MG63 (cell line): ENCODE data around the gene DRAM1. TPM values are rescaled to one million over a fixed set of nuclear protein-coding genes. Genes with fewer than 3 reads are reported as not detected.
"Not testable (repeated sequence)": the region's sequence is repeated elsewhere in the genome, so short reads cannot be mapped to it uniquely, and the experiment has no call there.

ENCODE experiments used
- DNase-seq: peaks from one replicate; pipeline ENCODE4 v3.0.0-alpha.2; 2020
- H3K27me3 ChIP-seq: fragments of 250-450 bp; sonication (Bioruptor Pico); 2 replicates; pipeline ENCODE4 v1.5.1; 2020; ENCODE audit warnings: mild to moderate bottlenecking, moderate library complexity
- H3K36me3 ChIP-seq: fragments of 250-450 bp; sonication (Bioruptor Pico); 2 replicates; pipeline ENCODE4 v1.5.1; 2020; ENCODE audit warnings: mild to moderate bottlenecking, moderate library complexity
- H3K4me3 ChIP-seq: fragments of 250-450 bp; sonication (Bioruptor Pico); 2 replicates; pipeline ENCODE4 v1.5.1; 2020; ENCODE audit warnings: mild to moderate bottlenecking, moderate library complexity
- H3K9me3 ChIP-seq: fragments of 250-450 bp; sonication (Bioruptor Pico); 2 replicates; pipeline ENCODE4 v1.5.1; 2020; ENCODE audit warnings: mild to moderate bottlenecking, moderate library complexity
- total RNA-seq: library from RNA; depleted of rRNA; stranded (reverse); fragments of >200 nt; shearing (Covaris generic); gene quantifications from 2 replicates; pipeline ENCODE4 v1.2.3, GENCODE V29; 2014; ENCODE audit warnings: low replicate concordance

DRAM1 gene
- total RNA-seq, 1 experiment from 2014 or later = 8.8 TPM

DNA sequence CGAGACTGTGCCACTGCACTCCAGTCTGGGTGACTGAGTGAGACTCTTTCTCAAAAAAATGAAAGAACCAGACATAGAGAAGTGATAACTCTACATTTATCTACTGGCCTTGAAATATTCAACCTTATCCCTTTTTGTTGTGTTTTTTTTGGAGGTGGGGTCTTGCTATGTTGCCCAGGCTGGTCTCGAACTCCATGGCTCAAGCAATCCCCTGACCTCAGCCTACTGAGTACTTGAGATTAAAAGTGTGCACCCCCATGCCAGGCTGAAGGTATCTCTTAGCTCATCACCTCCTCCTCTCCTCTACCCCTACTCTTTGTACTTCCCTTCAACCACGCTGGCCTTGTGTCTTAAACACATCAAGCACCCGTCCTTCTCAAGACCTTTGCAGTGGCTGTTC is 3.8 kb downstream of the DRAM1 start:
- H3K9me3 ChIP-seq = no peaks in the 10 kb centered on the region
- H3K27me3 ChIP-seq = no peaks in the 10 kb centered on the region
- H3K4me3 ChIP-seq = no peak overlapping the region
- no peak for DNase-seq
- no peaks in the 10 kb centered on the region for H3K36me3 ChIP-seq

DNA sequence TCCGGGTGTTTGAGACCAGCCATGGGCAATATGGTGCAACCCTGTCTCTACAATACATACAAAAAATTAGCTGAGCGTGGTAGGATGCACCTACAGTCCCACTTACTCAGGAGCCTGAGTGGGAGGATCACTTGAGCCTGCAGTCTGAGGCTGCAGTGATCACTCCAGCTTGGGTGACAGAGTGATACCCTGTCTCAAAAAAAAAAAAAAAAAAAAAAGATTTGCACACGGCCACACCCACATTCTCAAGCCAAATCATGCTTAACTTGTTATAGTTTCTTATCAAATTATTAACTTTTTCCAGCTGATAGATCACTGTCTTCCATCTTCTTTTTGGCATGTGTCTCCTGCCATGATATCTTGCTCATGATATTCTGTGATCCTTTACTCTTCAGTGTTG is 6.8 kb downstream of the DRAM1 start:
- no peak for DNase-seq
- H3K27me3 ChIP-seq = no peaks in the 10 kb centered on the region
- no peaks in the 10 kb centered on the region for H3K36me3 ChIP-seq

DNA sequence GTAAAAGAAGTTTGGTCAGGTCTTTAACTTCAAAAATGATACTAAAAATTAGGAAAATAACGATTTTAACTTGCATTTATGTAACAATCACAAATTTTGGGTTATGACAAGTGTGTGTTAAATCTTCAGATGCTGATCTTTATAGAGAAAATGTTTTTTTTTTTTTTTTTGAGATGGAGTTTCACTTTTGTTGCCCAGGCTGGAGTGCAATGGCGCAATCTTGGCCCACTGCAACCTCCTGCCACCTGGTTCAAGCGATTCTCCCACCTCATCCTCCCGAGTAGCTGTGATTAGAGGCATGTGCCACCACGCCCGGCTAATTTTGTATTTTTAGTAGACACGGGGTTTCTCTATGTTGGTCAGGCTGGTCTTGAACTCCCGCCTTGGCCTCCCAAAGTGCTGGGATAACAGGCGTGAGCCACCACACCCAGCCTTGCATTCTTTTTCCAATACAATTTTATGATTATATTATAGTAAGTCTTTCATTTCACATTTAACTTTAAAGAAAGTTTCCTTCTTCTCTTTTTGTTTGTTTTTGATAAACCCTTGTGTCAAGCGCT is 7.5 kb downstream of the DRAM1 start:
- not testable (repeated sequence) for H3K4me3 ChIP-seq, H3K27me3 ChIP-seq, H3K9me3 ChIP-seq, H3K36me3 ChIP-seq, DNase-seq

More for the DNA sequence above, 6.8 kb downstream of the DRAM1 start:
- Histone ChIP-seq H3K4me3 (no peak overlapping the region), H3K9me3 (no peaks in the 10 kb centered on the region)

DNA sequence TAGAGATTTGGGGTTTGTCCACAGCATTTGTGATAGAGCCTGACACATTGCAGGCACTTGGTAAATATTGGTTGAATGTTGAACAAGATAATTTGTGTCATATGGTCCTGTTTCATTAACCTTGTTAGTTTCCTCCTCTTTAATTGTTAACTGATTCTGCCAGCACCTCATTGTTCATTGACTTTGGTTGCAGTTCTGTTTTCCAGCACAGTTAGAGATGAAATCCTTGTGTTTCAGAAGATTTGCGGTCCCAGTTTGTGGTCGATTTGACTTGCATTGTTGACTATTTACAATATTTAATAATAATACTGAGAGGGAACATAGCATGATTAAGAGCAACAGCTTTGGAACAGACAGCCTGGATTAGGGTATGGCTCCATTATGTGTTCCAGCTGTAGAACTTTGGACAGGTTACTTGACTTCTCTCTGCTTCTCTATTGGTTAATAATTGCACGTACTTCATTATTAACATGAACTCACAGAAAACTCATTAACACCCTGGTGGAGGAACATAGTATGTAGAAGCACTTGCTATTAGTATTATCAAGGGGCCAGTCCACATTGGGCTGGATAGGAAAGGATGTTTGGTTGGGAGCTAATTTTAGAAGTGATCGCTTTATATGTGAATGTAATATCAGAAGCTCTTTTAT is 8.7 kb downstream of the DRAM1 start:
- no peaks in the 10 kb centered on the region for H3K9me3 ChIP-seq
- H3K27me3 ChIP-seq = no peaks in the 10 kb centered on the region
- H3K4me3 ChIP-seq = no peak overlapping the region
- no peak for DNase-seq
- no peaks in the 10 kb centered on the region for H3K36me3 ChIP-seq

DNA sequence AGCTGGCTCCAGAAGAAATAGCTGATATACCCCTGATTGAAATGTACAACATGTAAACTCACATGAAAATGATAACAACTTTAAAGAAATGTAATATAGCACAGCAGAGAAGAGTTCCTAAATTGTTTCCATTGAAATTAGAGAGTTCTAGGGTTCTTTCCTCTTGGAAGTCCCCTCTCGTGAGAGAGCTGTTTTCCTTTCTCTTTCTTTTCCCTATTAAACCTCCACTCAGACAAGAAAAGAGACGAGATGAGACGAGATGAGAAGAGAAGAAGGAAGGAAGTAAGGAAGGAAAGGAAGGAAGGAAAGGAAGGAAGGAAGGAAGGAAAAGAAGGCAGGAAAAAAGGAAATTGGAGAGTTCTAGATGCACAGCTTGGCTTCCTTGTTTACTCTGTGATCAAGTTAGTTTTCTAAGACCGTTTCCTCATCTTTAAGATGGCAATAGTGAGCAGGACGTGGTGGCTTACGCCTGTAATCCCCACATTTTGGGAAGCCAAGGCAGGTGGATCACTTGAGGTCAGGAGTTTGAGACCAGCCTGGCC is 11.9 kb downstream of the DRAM1 start:
- Histone ChIP-seq H3K4me3 (no peak overlapping the region), H3K9me3 (no peaks in the 10 kb centered on the region), H3K36me3 (no peaks in the 10 kb centered on the region), H3K27me3 (no peaks in the 10 kb centered on the region)
- no peak for DNase-seq

DNA sequence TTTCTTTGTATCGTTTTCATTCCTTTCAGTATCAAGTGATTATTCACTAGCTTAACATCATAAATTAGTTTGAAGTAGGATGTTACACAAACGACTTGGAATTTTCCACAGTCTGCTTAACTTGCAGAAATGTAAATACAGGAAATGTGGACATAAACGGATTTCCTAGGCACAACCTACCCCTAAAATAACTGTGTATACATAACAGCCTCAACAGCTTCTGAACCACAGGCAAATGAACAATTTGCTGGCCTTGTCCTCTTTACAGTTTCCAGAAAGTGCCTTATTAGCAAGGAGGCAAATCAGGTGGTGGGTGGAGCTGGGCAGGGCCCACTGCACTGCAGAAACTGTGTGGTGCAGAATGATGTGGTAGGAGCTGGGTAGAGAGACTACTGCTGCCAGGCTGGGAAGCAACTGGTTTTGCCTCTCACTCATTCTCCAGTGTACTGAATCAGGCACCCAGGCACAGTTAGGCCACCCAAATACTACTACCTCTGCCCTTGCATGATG is 14.1 kb downstream of the DRAM1 start:
- no peaks in the 10 kb centered on the region for H3K27me3 ChIP-seq
- no peaks in the 10 kb centered on the region for H3K36me3 ChIP-seq
- DNase-seq = peak; percentile 86
- H3K9me3 ChIP-seq = no peaks in the 10 kb centered on the region
- no peak overlapping the region for H3K4me3 ChIP-seq

DNA sequence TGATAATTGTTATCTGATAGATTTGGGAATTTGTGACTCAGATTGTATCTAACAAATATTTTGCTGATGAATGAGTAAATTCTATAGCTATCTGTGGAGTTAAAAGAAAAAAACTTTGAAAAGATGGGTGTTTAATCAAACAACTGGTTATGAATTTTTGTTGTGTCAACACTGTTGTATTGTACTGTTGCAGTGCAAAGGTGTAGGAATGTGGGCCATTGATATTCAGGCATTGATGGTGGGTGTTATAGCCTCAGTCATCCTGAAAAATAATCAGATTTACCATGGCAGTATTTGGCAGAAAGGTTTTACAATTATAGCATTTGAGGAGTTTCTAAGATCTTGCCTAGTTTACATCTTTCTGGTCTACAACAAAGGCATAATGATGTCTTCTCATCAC is 15.4 kb downstream of the DRAM1 start:
- DNase-seq = no peak
- Histone ChIP-seq H3K27me3 (no peaks in the 10 kb centered on the region), H3K36me3 (no peaks in the 10 kb centered on the region), H3K4me3 (no peak overlapping the region), H3K9me3 (no peaks in the 10 kb centered on the region)

DNA sequence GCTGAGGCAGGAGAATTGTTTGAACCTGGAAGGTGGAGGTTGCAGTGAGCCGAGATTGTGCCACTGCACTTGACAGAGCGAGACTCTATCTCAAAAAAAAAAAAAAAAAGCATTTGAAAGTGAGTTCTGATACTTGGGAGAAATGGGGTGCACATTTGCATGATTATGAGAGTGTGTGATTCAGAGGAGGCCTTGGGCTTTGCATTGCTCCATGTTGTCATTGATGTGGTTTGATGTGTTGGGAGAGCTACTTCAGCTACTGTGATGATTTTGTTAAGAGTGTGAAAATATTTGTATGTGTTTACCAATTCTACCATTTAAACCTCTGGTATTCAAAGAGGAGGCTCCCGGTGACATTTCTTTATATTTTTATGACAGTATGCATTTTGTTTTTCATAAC is 24.4 kb downstream of the DRAM1 start:
- Histone ChIP-seq H3K9me3 (no peaks in the 10 kb centered on the region), H3K4me3 (no peak overlapping the region), H3K36me3 (peaks cover 9% of the 10 kb centered on the region; the same call in 1 of the 2 replicates), H3K27me3 (no peaks in the 10 kb centered on the region)
- DNase-seq = no peak

DNA sequence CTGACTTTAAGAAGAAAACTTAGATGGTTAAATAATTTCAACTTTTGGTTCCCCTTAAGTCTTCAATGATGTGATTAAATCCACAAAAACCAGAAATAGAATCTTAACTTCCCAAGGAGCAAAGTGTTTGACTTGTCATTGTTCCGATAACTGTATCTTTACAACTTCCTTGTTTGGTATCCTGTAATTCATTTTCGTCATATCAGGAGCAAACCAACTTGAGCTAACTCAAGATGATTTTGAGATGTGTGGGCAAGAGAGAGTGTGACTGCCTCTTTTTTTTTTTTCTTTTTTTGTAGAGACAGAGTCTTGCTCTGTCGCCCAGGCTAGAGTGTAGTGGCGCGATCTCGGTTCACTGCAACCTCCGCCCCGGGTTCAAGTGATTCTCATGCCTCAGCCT is 25.3 kb downstream of the DRAM1 start:
- H3K36me3 ChIP-seq = peaks cover 9% of the 10 kb centered on the region; the same call in 1 of the 2 replicates
- no peaks in the 10 kb centered on the region for H3K27me3 ChIP-seq
- H3K4me3 ChIP-seq = no peak overlapping the region
- DNase-seq = no peak
- no peaks in the 10 kb centered on the region for H3K9me3 ChIP-seq

DNA sequence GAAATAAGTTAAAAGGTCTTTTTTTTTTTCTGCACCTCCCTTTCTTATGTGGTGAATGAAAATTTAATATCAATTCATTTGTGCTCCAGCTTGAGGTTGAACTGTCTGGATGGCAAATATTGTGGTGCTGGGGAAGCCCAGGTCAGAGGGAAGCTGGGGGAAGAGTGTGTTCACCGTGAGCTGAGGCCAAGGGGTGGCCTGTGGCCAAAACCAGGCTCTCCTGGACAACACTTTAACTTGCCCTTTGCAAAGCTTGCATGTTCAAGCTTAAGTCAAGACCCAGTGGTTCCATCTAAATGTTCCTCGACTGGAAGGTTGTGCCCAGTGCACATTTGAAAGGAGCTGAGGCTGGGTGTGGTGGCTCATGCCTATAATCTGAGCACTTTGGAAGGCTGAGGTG is 28.8 kb downstream of the DRAM1 start:
- no peak for DNase-seq
- H3K27me3 ChIP-seq = no peaks in the 10 kb centered on the region
- peaks cover 8% of the 10 kb centered on the region; the same call in 1 of the 2 replicates for H3K36me3 ChIP-seq
- H3K4me3 ChIP-seq = no peak overlapping the region
- no peaks in the 10 kb centered on the region for H3K9me3 ChIP-seq

DNA sequence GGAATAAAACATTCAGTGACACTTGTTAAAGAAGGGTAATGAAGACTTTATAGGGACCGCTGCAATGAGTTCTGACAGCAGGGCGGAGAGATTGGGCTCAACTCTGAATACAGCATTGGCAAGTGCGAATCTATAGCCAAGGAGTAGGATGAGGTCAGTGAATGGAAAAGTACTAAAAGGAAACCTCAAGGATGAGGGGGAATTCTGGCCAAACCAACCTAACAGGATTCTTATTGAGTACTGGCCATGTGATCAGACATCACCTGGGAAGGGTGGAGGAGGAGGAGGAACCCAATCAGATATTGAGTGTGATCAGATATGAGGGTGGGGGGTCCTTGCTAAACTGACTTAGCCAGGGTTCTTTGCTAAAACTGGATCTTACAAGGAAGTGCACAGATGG is 31.0 kb downstream of the DRAM1 start:
- Histone ChIP-seq H3K36me3 (peaks cover under 1% of the 10 kb centered on the region; the same call in 1 of the 2 replicates), H3K4me3 (no peak overlapping the region), H3K9me3 (no peaks in the 10 kb centered on the region), H3K27me3 (no peaks in the 10 kb centered on the region)
- no peak for DNase-seq

DNA sequence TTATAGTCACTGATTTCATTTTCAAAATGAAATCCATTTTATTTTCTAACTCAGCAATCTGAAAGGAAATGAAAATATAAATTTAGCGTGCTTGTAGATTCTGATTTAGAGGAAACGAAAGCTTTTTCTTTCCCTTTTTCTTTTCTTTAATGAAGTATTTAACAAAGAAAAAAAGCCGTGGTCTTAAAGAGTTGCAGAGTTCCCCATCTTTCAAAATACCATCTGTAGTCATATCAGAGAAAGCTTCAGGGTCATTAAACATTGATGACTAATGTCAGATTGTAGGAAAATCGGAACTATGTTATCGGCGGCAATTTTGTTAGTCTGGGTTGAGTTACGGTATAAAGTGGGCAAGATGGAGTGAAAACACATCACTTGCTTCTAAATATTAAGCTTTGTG is 32.3 kb downstream of the DRAM1 start:
- Histone ChIP-seq H3K9me3 (no peaks in the 10 kb centered on the region), H3K36me3 (no peaks in the 10 kb centered on the region), H3K4me3 (no peak overlapping the region), H3K27me3 (no peaks in the 10 kb centered on the region)
- no peak for DNase-seq

DNA sequence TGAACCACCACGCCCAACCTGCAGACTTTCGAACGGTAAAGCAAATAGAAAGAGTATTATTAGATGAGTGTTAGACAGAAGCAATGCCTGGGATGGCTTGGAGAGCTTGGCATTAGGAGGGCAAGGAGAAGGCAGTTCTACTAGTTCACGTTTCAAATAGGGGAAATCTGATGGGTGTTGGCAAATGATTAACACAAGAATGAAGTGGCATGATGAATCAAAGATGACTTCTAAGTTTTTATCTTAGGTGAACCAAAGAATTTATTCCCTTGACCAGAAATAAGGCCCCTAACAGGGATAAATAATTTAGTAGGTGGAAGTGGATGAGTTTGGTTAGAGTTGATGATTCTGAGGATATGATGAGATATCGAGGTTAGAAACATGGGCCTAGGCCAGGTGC is 38.5 kb downstream of the DRAM1 start:
- Histone ChIP-seq H3K9me3 (no peaks in the 10 kb centered on the region), H3K27me3 (no peaks in the 10 kb centered on the region), H3K36me3 (no peaks in the 10 kb centered on the region), H3K4me3 (no peak overlapping the region)
- DNase-seq = no peak

DNA sequence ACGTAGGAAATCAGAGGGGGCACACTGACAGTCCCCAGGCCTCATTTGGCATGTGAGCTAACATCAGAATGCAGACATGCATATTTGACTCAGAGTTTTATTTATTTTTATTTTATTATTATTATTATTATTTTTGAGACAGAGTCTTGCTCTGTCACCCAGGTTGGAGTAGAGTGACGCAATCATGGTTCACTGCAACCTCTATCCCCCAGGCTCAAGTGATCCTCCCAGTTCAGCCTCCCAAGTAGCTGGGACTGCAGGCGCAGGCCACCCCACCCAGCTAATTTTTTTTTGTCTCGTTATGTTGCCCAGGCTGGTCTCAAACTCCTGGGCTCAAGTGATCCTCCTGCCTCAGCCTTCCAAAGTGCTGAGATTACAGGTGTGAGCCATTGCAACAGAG is 41.4 kb downstream of the DRAM1 start:
- H3K27me3 ChIP-seq, H3K36me3 ChIP-seq, DNase-seq, H3K9me3 ChIP-seq, H3K4me3 ChIP-seq: not testable (repeated sequence)

DNA sequence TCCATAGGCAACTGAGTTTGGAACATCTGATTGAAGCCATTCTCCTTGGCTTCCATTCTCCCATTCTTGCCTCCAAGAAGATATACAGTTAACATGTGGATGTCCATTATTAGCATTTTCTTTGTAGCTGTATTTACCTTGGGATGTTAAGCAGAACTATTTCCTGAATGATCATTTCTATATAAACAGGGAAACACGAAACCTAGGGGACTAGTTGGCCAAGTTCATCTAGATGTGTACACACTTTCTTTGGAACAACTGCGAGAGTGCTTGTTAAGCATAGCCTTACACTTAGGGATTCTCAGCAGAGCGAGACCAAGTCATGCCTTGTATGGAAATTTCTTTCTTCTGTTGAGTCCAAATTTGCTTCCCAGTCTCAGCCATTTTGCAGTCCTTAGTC is 42.1 kb downstream of the DRAM1 start:
- Histone ChIP-seq H3K36me3 (peaks cover 5% of the 10 kb centered on the region; the same call in 1 of the 2 replicates), H3K27me3 (no peaks in the 10 kb centered on the region), H3K4me3 (no peak overlapping the region), H3K9me3 (no peaks in the 10 kb centered on the region)
- no peak for DNase-seq

DNA sequence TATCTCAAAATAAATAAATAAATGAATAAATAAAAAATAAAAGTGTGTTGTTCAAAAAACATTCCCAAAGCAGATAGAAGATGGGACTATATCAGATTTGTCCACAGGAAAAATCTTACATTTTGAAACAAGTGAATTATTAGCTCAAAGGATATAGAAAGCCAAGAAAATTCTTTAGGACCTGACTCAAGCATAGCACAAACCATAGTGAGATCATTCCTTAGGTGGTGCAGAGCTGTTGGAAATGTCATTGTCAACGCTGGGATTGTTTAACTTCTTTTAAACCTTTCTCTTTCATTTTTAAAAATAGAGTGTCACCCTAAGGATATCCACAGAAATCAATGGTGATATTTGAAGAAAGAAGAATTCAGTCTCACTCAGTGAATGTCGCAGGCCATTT is 43.5 kb downstream of the DRAM1 start:
- Histone ChIP-seq H3K27me3 (no peaks in the 10 kb centered on the region), H3K9me3 (no peaks in the 10 kb centered on the region), H3K36me3 (peaks cover 5% of the 10 kb centered on the region; the same call in 1 of the 2 replicates), H3K4me3 (no peak overlapping the region)
- DNase-seq = no peak

DNA sequence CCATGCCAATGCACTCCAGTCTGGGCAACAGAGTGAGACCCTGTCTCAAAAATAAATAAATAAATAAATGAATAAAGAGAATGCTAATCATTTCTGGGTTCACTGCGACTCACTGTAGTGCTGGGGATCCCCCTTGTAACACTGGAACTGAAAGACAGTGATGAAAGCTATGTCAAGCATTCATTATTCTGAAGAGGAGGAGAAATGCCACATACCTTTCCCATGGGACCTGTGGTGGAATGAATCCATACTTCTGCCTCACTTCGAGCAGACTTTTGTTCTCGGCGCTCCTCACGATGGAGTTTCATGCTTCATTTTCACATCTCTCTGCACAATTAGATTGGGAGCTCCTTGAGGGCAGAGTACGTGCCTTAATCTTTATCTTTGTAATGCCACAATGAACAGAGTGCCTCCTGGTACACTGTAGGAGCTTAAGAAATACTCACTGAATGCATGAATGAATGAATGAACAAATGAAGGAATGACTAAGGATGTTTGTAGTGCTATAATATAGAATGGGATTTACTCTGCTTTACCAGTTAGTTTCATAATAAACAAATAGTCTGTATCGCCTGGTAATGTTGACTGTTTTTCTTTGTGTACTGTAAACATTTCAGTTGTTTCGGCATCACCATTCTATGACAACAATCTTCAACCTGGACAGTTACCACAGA is 45.8 kb downstream of the DRAM1 start:
- H3K27me3 ChIP-seq = no peaks in the 10 kb centered on the region
- no peak overlapping the region for H3K4me3 ChIP-seq
- peaks cover 5% of the 10 kb centered on the region; the same call in 1 of the 2 replicates for H3K36me3 ChIP-seq
- H3K9me3 ChIP-seq = no peaks in the 10 kb centered on the region
- no peak for DNase-seq
